RWPE2 (cell line): ENCODE data around the gene PTPRN.

ENCODE experiments used
- ATAC-seq: fragments of 200-7000 bp; cut with Tn5 transposase; 3 replicates; pipeline ENCODE4 v1.9.1; 2021; ENCODE audit warnings: low read depth
- DNase-seq: peaks from one replicate; pipeline ENCODE4 v3.0.0-alpha.2; 2020; ENCODE audit warnings: low spot score
- H3K27ac ChIP-seq: fragments of 450-650 bp; 2 replicates; pipeline ENCODE4 v1.5.1; 2017; ENCODE audit warnings: mild to moderate bottlenecking; ENCODE audit not compliant: poor library complexity, severe bottlenecking
- H3K27me3 ChIP-seq: fragments of 250-450 bp; sonication (Bioruptor Pico); 2 replicates; pipeline ENCODE4 v1.5.1; 2021; ENCODE audit warnings: mild to moderate bottlenecking, moderate library complexity; ENCODE audit not compliant: insufficient read depth, poor library complexity, severe bottlenecking
- H3K36me3 ChIP-seq: fragments of 250-450 bp; sonication (Bioruptor Pico); 2 replicates; pipeline ENCODE4 v1.5.1; 2020; ENCODE audit warnings: low read depth, mild to moderate bottlenecking, moderate library complexity
- H3K4me1 ChIP-seq: fragments of 250-450 bp; sonication (Bioruptor Pico); 2 replicates; pipeline ENCODE4 v1.5.1; 2021; ENCODE audit warnings: mild to moderate bottlenecking, moderate library complexity; ENCODE audit not compliant: insufficient read depth, poor library complexity, severe bottlenecking
- H3K4me3 ChIP-seq: fragments of 250-450 bp; sonication (Bioruptor Pico); 2 replicates; pipeline ENCODE4 v1.5.1; 2021; ENCODE audit warnings: mild to moderate bottlenecking, moderate library complexity; ENCODE audit not compliant: severe bottlenecking
- H3K9me3 ChIP-seq: fragments of 250-450 bp; sonication (Bioruptor Pico); 2 replicates; pipeline ENCODE4 v1.5.1; 2021; ENCODE audit warnings: mild to moderate bottlenecking, moderate library complexity; ENCODE audit not compliant: severe bottlenecking
- CTCF ChIP-seq: fragments of 450-650 bp; IDR thresholded peaks from one replicate; pipeline ENCODE4 v1.5.1; 2017; ENCODE audit warnings: mild to moderate bottlenecking, moderate library complexity; ENCODE audit not compliant: poor library complexity, severe bottlenecking

PTPRN gene

GRCh38 chr2:219306047-219306446 is 3.2 kb downstream of the PTPRN start:
- no peak for TF ChIP-seq CTCF
- H3K4me1 ChIP-seq = no peaks in the 10 kb centered on the region
- peaks cover 20% of the 10 kb centered on the region for H3K27me3 ChIP-seq
- ATAC-seq (no peak), DNase-seq (no peak)
- no peaks in the 10 kb centered on the region for H3K9me3 ChIP-seq
- H3K36me3 ChIP-seq = no peaks in the 10 kb centered on the region
- H3K4me3 ChIP-seq = no peak overlapping the region
- H3K27ac ChIP-seq = no peak overlapping the region

GRCh38 chr2:219304223-219304622 is 5.0 kb downstream of the PTPRN start:
- DNase-seq (no peak), ATAC-seq (no peak)
- Histone ChIP-seq H3K4me1 (no peaks in the 10 kb centered on the region), H3K9me3 (no peaks in the 10 kb centered on the region), H3K27me3 (peaks cover 8% of the 10 kb centered on the region), H3K27ac (no peak overlapping the region), H3K4me3 (no peak overlapping the region), H3K36me3 (no peaks in the 10 kb centered on the region)
- TF ChIP-seq CTCF = no peak

- ATAC-seq = no peak
- no peaks in the 10 kb centered on the region for H3K27me3 ChIP-seq
- H3K4me1 ChIP-seq = no peaks in the 10 kb centered on the region
- no peaks in the 10 kb centered on the region for H3K36me3 ChIP-seq
- no peaks in the 10 kb centered on the region for H3K9me3 ChIP-seq
- H3K4me3 ChIP-seq = no peak overlapping the region
- H3K27ac ChIP-seq = no peak overlapping the region
- TF ChIP-seq CTCF = no peak
- DNase-seq = no peak
These were observed 6.7 kb downstream of the PTPRN start for GRCh38 chr2:219302412-219302968.

- ATAC-seq = no peak
These were observed 9.2 kb downstream of the PTPRN start for GRCh38 chr2:219300022-219300421.

More at GRCh38 chr2:219300022-219300421, 9.2 kb downstream of the PTPRN start:
- H3K4me3 ChIP-seq = no peak overlapping the region
- H3K27ac ChIP-seq = no peak overlapping the region
- no peaks in the 10 kb centered on the region for H3K27me3 ChIP-seq
- no peaks in the 10 kb centered on the region for H3K4me1 ChIP-seq
- no peak for DNase-seq
- no peaks in the 10 kb centered on the region for H3K9me3 ChIP-seq
- TF ChIP-seq CTCF = no peak
- no peaks in the 10 kb centered on the region for H3K36me3 ChIP-seq
